Right lobe of liver (tissue), 6 donors: ENCODE results near the gene UBE2J1. TPM values are rescaled to one million over a fixed set of nuclear protein-coding genes. Genes with fewer than 3 reads are reported as not detected.

Experiments
- ATAC-seq, 4 donors: fragments of 200-7000 bp; cut with Tn5 transposase; one replicate each; pipeline ENCODE4 v1.9.1; 2020; ENCODE audit warnings: mild to moderate bottlenecking in 4 of 4, moderate library complexity in 4 of 4
- DNase-seq, 3 donors: peaks; one replicate each; pipeline ENCODE4 v3.0.0-alpha.2; 2020
- H3K27ac ChIP-seq, 3 donors: fragments of 200-600 bp; one replicate each; pipeline ENCODE4 v1.8.0; 2022
- H3K27me3 ChIP-seq, 2 donors: fragments of 200-600 bp; one replicate each; pipeline ENCODE4 v1.8.0; 2022
- H3K36me3 ChIP-seq, 4 donors: fragments of 200-600 bp; sonication (generic) in 1 of 4; one replicate each; pipeline versions ENCODE4 v1.5.1 to v1.8.0; 2017 to 2022; ENCODE audit warnings: control low read depth in 1 of 4
- H3K4me1 ChIP-seq, 4 donors: fragments of 200-600 bp; sonication (generic) in 1 of 4; one replicate each; pipeline versions ENCODE4 v1.5.1 to v1.8.0; 2017 to 2022; ENCODE audit warnings: control low read depth in 1 of 4
- H3K4me3 ChIP-seq, 3 donors: fragments of 200-600 bp; one replicate each; pipeline ENCODE4 v1.8.0; 2022
- H3K9me3 ChIP-seq, 4 donors: fragments of 200-600 bp; sonication (generic) in 1 of 4; one replicate each; pipeline versions ENCODE4 v1.5.1 to v1.8.0; 2017 to 2022; ENCODE audit warnings: control low read depth in 1 of 4
- POLR2A ChIP-seq: fragments of 450-650 bp; IDR thresholded peaks from one replicate; pipeline ENCODE4 v1.6.1; 2017; ENCODE audit warnings: antibody characterized with exemption, mild to moderate bottlenecking
- WGBS: methylation state at CpG from one replicate; pipeline ENCODE4 v1.1.6; 2018; ENCODE audit warnings: low coverage, low lambda C conversion rate; ENCODE audit not compliant: insufficient coverage; ENCODE audit errors: missing lambda C conversion rate; 5-methylcytosine and 5-hydroxymethylcytosine counted together
- intact Hi-C, 2 donors: fragments of 100-400 bp; cut with DNase I; formaldehyde crosslinking; loops; one replicate each; pipeline versions ENCODE4 v1.11.2 to v1.14.1; 2022
- total RNA-seq, 6 experiments: library from RNA; depleted of rRNA in 2 of 6; stranded (reverse); fragments of >200 nt in 2 of 6; fragmentation: NEBNext Ultra II Directional in 3 of 6; extraction: Animal tissue kit (Norgen Biotek cat#: 25700) in 3 of 6; gene quantifications; one replicate each; pipeline versions ENCODE4 v1.1.0 to v1.2.4, GENCODE V29; 2016 to 2023
- TF ChIP-seq, protein P1 (sequence below), 4 donors: fragments of 200-600 bp in 3 of 4; fragments of 450-650 bp in 1 of 4; IDR thresholded peaks; one replicate each; pipeline versions ENCODE4 v1.5.1 to v1.8.0; 2016 to 2022; ENCODE audit warnings: antibody characterized with exemption in 4 of 4, mild to moderate bottlenecking in 2 of 4
- donor health status: DM: no; HTN: yes; CAD: no.
- donor health status: DM: no; HTN: no; CAD: no.
- donor health status: DM: no; HTN: no; CAD: no.
- donor health status: DM: no; HTN: yes; CAD: no.
- donor health status: DM: no; HTN: yes; CAD: no.

UBE2J1 gene
- total RNA-seq, 6 experiments from 2014 or later = 14.9 to 22.3 (median 19.7) TPM

DNA sequence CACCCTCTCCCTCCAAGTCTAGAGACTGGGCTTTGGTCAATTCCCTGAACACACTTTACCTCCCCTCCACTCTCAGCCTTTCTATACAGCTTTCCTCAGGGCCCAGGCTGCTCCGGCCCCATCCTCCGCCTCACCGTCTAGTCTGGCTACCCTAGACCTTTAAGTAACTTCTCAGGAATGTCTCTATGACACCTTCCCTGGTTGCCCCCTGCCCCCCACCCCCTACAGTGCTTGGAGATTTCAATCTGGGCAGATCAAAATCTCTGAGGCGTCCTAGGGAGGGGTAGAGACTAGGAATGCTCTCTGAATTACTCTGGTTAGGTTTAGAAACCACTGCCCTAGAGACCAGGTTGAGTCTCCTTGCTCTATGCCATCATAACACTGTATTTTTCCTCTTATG lies 6.1 kb downstream of the UBE2J1 start:
- H3K4me1 ChIP-seq = peaks cover 0 to 29% (median 3%) of the 10 kb centered on the region in 4 donors
- no peak overlapping the region for H3K4me3 ChIP-seq
- TF ChIP-seq POLR2A = no peak
- TF ChIP-seq, protein P1, sequence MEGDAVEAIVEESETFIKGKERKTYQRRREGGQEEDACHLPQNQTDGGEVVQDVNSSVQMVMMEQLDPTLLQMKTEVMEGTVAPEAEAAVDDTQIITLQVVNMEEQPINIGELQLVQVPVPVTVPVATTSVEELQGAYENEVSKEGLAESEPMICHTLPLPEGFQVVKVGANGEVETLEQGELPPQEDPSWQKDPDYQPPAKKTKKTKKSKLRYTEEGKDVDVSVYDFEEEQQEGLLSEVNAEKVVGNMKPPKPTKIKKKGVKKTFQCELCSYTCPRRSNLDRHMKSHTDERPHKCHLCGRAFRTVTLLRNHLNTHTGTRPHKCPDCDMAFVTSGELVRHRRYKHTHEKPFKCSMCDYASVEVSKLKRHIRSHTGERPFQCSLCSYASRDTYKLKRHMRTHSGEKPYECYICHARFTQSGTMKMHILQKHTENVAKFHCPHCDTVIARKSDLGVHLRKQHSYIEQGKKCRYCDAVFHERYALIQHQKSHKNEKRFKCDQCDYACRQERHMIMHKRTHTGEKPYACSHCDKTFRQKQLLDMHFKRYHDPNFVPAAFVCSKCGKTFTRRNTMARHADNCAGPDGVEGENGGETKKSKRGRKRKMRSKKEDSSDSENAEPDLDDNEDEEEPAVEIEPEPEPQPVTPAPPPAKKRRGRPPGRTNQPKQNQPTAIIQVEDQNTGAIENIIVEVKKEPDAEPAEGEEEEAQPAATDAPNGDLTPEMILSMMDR (IDR thresholded peaks at IDR 0.05) = no peak
- peaks cover 0 to 9% (median 5%) of the 10 kb centered on the region in 4 donors for H3K36me3 ChIP-seq
- no peak for ATAC-seq
- H3K9me3 ChIP-seq = no peaks in the 10 kb centered on the region
- no peak for DNase-seq
- no peak overlapping the region for H3K27ac ChIP-seq
- WGBS = 79% methylated on average over 3 of the region's 4 CpGs
- intact Hi-C loops = no loop called here
- no peaks in the 10 kb centered on the region for H3K27me3 ChIP-seq

DNA sequence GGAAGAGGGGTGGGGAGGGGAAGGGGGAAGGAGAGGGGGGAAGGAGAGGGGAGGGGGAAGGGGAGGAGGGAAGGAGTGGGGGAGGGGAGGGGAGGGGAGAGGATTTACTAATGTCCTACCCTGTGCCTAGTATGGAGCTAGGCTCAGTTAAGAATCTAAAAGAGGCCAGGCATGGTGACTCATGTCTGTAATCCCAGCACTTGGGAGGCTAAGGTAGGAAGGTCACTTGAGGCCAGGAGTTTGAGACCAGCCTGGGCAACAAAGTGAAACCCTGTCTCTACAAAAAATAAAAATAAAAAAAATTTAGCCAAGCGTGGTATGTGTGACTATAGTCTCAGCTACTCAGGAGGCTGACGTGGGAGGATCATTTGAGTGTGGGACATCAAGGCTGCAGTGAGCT lies 13.0 kb downstream of the UBE2J1 start:
- intact Hi-C loops = no loop called here
- Histone ChIP-seq H3K4me1 (no peaks in the 10 kb centered on the region), H3K36me3 (peaks cover 5 to 56% (median 13%) of the 10 kb centered on the region in 4 donors), H3K9me3 (no peaks in the 10 kb centered on the region), H3K27ac (no peak overlapping the region), H3K27me3 (no peaks in the 10 kb centered on the region), H3K4me3 (no peak overlapping the region)
- no peak for ATAC-seq
- DNase-seq = no peak
- TF ChIP-seq, protein P1 (IDR thresholded peaks at IDR 0.05) = no peak
- no peak for TF ChIP-seq POLR2A
- 96% methylated on average over 2 of the region's 2 CpGs for WGBS

DNA sequence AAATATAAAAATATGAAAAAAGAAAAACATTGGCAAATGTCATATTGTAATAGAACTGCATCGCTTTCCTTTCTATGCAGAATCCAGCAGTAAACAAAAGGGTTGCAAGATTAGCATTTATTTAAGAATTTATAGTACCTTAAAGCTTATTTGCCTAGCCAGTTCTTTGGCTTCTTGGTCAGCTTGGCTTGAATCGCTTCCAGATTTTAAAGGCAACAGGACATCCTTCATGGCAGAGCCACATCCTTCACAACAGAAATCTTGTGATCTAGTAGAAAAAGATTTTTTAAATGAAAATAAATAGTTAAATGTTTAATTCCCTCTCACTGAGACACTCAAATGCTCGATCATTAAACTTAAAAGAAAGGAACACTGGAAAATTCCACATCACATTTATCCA lies 17.4 kb downstream of the UBE2J1 start:
- no peak overlapping the region for H3K27ac ChIP-seq
- peaks cover 0 to 62% (median 20%) of the 10 kb centered on the region in 4 donors for H3K36me3 ChIP-seq
- WGBS = 78% methylated on average over 3 of the region's 3 CpGs
- intact Hi-C loops = no loop called here
- H3K4me1 ChIP-seq = no peaks in the 10 kb centered on the region
- ATAC-seq (no peak), DNase-seq (no peak)
- H3K9me3 ChIP-seq = no peaks in the 10 kb centered on the region
- no peaks in the 10 kb centered on the region for H3K27me3 ChIP-seq
- no peak for TF ChIP-seq POLR2A
- TF ChIP-seq, protein P1 (IDR thresholded peaks at IDR 0.05) = no peak
- H3K4me3 ChIP-seq = no peak overlapping the region

DNA sequence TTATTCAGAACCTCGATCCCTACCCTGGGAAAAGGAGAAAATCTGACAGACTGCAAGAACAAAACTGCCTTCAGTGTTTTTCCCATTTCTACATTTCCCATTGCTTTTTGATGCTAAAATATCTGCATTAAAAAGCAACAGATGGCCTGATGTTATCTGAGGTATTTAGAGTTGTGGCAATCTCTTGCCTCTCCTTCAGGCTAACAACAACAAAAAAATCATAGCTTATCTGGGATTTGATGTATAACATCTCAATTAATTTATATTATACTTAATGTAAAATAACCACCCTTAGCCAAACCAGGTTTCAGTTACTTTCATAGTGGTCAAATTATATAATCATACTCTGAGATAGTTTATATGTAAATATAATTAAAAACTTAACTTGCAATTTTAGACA lies 21.6 kb downstream of the UBE2J1 start:
- H3K36me3 ChIP-seq = peaks cover 0 to 51% (median 20%) of the 10 kb centered on the region in 4 donors
- intact Hi-C loops = no loop called here
- TF ChIP-seq, protein P1 (IDR thresholded peaks at IDR 0.05) = no peak
- TF ChIP-seq POLR2A = no peak

DNA sequence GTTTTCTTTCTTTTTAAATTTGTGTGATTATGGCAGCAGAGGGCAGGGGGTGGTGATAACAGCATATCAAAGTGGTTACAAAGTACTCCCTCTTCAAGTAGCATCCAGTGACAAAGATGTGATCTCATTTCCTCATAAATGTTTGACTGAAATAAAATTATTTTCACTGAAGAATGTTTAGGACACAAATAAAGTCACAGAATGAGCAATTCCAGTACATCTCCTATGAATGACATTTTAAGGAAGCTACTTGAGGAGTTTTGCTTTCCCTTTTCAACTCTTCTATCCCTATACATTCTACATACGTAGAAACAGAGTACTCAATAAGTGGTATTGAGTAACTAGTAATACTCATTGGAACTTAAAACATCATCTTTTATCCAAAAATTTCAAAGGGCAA lies 23.5 kb downstream of the UBE2J1 start:
- no peak for TF ChIP-seq POLR2A
- TF ChIP-seq, protein P1 (IDR thresholded peaks at IDR 0.05) = no peak
- Histone ChIP-seq H3K36me3 (peaks cover 0 to 34% (median 13%) of the 10 kb centered on the region in 4 donors), H3K4me1 (peaks cover 0 to 2% (median 0%) of the 10 kb centered on the region in 4 donors), H3K9me3 (no peaks in the 10 kb centered on the region), H3K4me3 (no peak overlapping the region), H3K27ac (no peak overlapping the region), H3K27me3 (no peaks in the 10 kb centered on the region)
- ATAC-seq (no peak), DNase-seq (no peak)
- intact Hi-C loops = no loop called here
- WGBS = 100% methylated on average over 1 of the region's 1 CpG

More for the DNA sequence above, 21.6 kb downstream of the UBE2J1 start:
- Histone ChIP-seq H3K27me3 (no peaks in the 10 kb centered on the region), H3K4me1 (no peaks in the 10 kb centered on the region), H3K4me3 (no peak overlapping the region), H3K9me3 (no peaks in the 10 kb centered on the region), H3K27ac (no peak overlapping the region)
- ATAC-seq (no peak), DNase-seq (no peak)
- WGBS = 100% methylated on average over 1 of the region's 1 CpG
